HG02678 (cell line): Measurements from ENCODE around the gene DYNLRB1.

Source experiments
- ATAC-seq: cut with Tn5 transposase; IDR thresholded peaks from one replicate; pipeline ENCODE4 v1.9.1; 2021; ENCODE audit warnings: mild to moderate bottlenecking, moderate library complexity; ENCODE audit not compliant: unreplicated experiment

The DYNLRB1 gene

DNA sequence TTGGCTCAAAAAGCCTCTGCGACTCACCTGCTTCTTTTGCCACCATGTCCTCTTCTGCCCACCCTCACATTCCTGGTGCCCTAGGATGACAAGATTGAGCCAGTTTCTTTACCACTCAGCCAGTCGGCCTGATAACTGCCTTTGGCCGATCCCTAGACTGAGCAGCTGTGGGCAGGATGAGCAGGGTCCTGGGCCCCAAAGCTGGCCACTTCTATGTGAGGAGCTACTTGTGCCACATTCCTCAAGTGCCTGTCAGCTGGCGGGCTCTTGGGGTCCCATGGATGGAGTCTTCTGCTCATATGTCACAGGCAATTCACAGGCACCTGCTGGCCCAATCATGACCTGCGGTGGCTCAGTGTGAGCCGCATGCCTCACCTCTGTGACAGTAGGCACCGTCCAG lies 16.5 kb downstream of the DYNLRB1 start:
- no peak for ATAC-seq

DNA sequence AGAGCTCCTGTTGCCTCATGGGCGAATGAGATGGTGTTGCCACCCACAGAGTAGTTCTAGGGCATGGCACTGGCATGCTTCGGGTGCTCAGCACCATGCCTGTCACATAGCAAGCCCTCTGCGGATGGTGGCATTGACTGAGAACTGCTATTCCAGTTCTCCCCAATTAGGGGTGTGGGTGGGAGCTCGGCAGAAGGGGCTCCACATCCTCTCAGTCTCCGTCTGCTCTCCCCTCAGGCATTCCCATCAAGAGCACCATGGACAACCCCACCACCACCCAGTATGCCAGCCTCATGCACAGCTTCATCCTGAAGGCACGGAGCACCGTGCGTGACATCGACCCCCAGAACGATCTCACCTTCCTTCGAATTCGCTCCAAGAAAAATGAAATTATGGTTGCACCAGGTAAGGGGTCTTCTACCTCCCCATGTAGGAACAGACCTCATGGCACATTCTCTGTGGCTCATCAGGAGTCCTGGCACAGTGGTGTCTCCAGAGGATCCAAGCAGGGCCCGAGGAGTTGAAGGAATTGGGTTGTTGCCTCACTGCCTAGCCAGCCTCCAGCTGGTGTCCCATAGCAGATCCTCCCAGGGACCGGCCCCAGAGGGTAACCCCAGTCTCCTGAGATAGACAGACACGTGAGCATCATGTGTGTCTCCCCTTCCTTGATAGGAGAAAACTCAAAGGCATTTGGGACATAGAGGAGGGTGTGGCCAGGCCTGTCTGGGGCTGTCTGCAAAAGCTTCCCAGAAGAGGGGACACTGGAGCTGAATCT lies 18.4 kb downstream of the DYNLRB1 start:
- no peak for ATAC-seq

DNA sequence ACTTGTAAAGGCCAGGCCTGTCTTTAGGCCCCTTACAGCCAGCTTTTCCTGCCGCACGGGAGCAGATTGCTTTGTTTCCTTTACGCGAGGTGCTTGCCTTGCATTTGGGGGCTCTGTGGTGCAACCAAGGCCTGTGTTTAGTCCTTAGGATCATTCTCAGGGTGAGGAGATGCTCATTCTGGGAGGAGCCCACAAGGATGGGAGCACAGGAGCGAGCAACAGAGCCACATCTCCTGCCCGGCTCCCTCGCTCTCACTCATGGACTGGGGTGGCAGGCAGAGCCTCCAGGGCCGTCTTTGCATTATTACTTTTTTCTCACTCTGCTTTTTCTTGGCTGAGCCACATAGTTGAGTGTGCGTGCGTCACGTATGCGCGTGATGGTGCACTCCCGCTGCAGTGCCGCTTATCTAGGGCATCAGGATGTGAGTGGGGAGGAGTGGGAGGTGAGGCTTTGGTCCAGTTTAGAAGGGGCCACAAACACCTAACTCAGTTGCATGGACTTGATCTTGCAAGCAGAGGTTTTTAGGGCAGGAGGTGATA lies 19.1 kb downstream of the DYNLRB1 start:
- ATAC-seq = no peak

DNA sequence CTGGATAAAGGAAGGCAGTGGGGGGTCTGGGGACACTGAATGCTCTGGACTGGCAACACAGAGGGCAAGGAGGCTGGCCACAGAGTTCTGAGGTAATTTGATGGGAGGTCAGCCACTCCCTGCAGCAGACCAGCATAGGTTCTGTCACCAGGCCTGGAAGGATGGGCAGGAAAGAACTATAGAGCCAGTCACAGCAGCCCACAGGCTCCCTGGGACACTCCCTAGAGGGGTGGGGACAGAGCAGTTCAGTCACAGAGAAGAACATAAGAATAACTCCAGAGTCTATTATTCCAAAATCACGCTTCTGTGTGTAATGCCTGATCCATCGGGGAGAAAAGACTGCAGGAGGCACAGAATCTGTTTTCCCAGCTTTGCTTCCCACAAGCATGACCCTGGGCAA lies 19.6 kb downstream of the DYNLRB1 start:
- ATAC-seq = no peak

DNA sequence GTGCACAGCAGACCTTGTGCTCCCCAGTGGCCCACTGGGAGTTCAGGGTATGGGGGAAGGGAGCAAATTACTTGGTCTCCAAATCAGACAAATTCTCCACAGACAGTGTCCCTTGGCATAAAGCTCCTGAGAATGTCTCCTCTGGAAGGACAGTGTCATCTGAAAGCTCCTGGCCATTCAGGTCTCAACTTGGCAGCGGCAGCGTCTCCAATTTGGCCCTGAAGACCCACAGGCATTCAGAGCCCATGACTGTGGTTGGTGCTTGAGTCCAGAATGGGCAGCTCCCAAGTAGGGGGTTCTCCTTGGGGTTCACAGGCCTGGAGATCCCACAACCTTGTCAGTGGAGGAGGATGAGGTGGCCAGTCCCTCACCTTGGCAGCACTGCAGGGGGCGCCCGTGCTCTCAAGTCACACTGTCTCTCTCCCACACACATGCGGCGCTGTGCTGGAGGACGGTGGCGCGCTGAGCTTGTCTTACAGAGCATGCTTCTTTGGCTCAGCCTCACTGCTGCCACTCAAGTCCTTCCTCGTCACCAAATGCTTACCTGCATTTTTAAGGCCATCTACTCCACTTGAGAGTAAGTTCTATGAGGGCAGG lies 20.7 kb downstream of the DYNLRB1 start:
- no peak for ATAC-seq

DNA sequence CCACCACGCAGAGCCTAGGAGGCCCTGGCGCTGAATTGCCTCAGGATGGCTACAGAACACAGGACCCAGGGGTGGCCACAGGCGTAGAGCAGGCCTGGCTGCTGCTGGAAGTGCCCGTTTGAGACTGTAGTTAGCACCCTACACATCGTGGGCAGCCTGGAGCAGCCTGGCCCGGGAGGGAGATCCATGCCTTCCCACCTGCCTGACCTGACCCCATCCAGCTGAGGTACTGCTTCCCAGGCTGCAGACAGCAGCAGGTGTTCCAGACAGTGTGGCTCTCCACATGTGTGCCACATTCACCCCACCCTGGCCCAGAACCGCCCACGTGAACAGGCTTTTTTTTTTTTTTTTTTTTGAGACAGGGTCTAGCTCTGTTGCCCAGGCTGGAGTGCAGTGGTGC lies 21.4 kb downstream of the DYNLRB1 start:
- no peak for ATAC-seq

DNA sequence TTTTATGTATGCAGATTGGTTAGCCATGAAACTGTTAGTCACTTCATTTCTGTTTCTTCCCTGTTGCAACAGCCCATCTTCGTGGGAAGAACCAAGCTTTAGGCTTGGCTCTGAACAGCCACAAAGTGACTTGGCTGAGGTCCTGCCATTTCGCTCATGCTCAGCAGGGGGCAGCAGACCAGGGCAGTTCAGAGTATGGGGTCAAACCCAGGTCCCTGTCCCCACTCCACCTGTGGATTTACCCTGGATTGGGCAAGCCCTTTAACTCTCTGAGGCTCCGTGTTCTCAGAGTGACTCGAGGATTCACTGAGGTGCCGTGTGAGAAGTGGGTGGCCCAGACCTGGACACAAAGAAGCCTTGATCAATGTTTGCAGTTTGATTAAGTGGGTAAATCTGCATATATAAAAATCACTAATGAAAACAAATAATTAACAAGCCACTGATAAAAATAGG lies 22.5 kb downstream of the DYNLRB1 start:
- ATAC-seq = no peak

DNA sequence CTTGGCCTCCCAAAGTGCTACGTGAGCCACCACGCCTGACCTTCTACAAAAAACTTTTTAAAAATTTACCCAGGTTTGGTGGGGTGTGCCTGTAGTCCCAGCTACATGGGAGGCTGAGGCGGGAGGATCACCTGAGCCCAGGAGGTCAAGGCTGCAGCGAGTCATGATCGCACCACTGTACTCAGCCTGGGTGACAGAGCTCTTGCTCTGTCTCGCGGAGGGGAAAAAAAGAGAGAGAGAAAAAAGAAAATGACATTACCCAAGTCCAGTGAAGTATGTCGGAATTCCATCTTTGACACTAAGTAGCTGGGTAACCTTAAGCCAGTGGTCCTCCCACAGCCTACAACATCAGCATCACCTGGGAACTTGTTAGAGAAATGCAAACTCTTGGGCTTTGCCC lies 23.5 kb downstream of the DYNLRB1 start:
- no peak for ATAC-seq

DNA sequence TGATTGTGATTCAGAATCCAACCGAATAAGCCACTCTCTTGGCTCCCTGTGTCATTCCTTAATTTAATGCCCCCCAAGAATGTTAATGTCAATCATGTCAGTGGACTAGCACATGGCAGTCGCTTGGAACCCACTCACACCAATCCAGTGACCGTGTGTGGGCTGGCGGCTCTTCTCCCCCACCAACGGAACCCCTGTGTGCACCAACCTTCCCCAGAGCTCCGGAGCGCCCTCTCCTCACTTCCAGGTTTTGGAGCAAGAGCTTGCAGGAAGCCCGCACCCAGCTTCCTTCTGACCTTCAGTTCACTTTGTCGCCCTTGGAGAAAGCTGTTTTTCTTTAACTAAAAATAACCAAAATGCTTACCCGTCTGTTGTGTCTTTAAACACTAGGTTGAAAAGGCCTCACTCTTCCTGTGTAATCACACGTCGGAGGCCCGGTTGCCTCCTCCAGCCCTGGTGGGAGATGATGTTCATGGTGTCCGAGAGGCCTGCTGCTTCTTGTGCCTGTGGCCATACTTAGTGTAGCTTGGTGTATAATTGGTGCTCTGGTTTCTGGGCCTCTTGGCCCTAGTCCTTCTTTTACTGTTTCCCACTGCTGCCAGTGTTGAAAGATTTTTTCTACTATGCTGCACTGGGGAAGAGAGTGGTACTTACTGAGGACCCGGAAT lies 24.5 kb downstream of the DYNLRB1 start:
- no peak for ATAC-seq

DNA sequence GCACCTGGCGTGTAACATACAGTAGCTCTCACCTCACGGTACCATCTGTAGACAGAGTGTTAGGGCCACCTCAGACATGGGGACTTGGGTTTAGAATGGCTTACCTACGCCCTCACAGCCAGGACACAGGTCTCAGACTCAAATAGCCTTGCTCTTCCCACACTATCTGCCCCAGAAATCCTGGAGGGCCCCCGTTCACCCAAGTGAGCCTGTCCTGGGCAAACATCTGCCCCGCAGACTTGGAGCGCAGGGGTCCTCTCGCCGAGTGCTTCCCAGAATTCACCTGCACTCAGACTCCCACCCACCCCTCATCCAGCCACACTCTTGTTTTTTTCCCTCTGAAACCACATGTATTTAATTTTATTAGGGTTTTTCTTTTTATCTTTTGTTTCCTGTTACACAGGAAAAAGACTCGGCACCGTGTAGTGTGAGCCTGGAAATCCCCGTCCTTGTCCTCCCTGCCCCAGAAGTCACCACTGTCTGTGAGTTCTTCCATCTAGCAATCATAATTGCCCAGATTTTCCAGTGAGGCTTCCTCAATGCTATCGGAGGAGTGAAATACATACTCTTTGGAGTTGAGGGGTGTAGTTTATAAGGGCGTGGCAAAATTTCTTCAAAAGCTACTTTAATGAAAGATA lies 25.2 kb downstream of the DYNLRB1 start:
- ATAC-seq = no peak

DNA sequence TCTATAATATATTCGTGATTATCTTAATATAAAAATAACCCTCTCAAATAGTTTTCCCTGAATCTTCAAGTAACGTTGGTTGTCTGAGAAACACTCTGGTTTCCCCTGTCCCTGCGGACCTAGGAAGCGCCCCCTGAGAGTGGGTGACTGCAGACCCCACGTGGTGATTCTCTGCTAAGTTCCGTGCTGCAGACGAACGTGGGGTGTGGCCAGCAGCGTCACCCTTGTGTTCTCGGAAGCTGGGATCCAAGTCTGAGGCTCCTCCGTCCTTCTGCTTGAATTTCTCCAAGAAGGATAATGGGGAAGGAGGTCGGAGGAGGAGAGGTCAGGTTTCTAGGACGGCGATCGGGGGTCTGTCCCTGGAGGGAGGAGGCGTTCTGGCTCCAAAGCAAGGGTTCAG lies 25.7 kb downstream of the DYNLRB1 start:
- ATAC-seq = no peak

DNA sequence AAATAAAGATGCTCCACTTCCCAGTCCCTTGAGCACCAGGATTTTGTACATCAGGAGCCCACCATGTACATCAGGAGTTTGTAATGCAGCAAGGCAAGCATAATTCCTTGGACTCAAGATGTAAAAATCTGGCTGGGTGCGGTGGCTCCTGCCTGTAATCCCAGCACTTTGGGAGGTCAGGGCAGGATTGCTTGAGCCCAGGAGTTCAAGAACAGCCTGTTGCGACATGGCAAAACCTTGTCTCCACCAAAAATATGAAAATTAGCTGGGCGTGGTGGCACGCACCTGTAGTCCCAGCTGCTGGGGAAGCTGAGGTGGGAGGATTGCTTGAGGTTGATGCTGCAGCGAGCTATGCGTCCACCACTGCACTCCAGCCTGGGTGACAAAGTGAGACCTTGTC lies 26.2 kb downstream of the DYNLRB1 start:
- no peak for ATAC-seq

DNA sequence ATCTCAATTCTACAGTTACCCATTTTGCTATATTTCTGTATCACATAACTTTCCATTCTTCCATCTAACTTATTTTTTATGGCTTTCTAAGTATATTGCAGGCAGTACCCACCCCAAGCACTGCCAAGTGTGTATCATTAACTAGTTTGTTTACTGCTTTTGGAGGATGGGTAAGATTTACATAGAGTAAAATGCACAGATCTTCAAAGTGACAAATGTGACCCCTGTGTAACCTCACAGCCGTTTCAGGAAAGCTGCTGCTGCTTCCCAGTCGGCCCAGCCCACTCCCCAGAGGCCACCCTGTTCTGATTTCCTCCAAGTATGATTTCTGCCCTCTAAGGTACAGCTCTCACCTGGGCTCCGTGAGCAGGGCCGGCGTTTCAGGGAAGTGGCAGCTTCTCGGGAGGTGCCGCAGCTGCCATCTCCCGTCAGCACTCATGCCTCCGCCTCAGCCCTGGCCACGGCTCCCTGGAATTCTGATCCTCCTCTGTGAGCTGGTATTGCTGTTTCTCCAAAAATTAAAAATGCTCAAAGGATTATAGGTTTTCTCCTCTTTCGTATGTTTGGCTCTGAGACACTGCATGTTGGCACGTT lies 27.3 kb downstream of the DYNLRB1 start:
- ATAC-seq = no peak

DNA sequence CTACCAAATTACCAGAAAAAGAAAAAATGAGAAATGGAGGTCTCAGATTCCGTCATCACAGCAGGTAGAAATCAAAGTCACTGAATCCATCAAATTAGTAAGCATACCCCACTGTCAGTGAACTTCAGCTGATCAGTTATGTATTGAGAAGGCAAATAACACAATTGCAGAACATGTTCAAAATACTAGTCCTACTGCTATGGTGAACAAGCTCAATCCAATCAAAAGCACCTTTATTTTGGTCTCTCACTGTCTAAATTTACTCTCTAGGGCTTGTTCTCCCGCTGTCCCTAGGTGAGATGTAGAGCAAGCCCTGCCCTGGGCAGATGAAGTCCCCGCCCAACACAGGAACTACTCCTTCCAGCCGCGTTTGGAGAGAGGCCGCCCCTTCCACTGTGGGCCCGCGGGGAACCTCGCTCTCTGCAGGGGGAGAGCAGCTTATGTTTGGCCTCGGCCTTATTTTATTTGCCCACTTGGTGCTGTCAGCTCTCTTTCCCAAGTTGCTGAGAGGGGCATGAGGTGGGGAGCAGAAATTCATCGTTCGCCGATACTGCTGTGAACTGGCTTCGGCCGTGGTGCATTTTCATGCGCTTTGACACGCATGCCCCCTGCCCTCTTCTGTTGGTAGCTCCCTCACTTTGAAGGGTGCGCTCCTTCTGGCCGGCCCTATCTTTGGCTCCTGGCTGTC lies 28.0 kb downstream of the DYNLRB1 start:
- no peak for ATAC-seq

DNA sequence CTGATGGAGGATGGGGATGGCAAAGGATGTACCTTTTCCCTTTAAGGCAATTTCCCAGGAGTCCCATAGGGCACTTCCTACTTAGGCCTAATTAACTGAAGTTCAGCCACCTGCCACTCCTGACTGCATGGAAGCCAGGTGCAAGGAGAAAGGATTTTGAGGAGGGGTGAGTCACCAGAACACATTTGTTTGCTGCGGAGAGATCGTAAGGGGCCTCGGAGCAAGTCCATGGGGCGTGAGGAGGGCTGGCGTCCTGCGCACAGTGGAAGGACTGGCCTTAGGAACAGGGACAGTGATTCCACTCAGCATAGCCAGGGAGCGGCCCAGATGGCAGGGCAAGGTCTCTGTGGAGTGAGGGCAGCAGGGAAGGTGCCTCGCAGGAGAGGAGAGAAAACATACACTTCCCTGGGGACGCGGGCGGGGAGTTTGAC lies 30.5 kb downstream of the DYNLRB1 start:
- ATAC-seq = no peak

DNA sequence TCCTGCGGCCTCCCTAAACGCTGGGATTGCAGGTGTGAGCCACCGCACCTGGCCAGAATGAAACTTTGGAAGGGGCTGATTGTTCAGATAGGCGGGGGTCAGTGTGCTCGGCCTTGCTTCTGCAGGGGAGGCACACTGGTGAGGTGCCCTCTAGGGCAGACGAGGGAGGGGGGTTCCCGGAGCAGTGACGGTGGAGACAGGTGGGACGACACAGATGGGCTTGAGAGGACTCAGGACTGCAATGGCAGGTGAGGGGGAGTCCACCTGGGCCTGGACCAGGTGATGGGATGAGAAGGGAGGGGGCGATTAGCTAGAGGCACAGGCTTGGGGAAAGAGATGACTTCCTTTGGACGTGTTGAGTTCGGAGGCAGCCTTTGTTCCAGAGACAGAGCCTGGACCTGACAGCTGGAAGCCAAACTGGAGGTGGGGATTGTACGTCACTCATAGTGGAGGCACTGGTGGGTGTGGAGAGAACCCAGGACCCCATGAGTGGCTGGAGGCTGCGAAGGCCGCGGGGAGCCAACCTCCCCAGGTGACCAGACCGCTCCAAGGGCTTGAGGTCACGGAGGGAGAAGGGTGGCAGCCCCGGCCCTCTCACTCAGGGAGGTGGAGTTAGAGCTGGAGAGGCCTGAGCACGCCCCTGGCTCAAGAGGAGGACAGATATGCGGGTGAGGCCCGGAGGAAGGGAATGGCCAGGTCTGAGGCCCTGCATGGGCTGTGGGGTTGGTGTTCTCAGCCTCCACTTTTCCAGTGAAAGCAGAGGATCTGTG lies 31.8 kb downstream of the DYNLRB1 start:
- no peak for ATAC-seq

DNA sequence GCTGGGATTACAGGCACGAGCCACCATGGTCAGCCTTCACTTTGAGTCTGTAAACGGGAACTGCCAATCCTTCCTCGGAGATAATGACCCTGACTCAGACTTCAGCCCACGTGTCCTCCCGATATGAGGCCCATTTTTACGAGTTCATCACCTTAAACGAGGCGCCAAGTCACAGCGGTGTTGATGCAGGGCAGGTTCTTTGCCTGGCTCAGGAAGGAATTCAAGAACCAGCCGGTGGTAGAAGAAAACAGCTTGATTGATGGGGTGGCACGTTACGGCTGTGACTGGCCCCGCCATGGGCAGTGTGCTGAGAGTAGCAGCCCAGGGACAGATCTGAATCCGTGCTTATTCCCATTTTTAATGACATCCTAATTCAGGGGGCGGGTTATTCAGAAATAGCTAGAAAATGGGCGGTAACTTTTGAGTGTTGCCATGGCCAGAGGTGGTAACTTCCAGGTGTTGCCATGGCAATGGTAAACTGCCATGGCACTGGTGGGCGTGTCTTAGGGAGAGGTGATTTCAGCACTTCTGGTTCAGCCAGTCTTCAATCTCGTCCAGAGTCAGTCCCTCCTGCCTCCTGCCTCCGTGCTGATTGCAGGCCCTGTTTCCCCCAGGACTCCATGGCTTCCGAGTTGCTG lies 33.2 kb downstream of the DYNLRB1 start:
- ATAC-seq = no peak

DNA sequence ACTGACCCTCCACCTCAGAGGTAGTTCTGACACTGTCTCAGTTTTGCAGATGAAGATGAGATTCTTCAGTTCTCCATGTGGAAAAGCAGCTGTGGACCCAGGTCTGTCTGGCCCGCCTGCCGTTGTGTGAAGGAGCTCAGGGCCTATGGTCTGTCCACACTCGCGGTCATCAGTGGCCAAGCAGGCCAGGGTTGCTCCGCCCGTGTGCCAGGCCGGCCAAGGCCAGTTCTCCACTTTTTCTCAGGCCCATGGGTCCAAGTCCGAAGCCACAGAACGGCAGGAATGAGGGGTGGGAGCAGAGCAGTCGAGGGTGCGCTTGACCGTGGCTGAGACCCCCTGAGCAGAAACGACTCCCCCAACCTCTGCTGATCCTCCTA lies 33.7 kb downstream of the DYNLRB1 start:
- no peak for ATAC-seq

DNA sequence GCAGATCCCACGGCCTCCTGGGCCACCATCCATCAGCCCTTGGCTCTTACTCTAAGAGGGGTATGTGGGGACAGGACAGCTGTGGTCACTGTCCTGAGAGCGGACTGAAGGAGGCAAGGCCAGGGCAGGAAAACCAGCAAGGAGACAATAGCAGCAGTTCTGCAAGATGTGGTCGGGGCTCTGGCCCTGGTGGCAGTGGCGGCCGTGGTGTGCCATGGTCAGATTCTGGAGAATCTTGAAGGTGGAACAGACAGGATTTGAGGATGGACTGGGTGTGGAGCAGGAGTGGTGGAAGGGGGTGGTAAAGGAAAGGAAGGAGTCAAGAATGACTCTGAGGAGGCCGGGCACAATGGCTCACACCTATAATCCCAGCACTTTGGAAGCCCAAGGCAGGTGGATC lies 36.3 kb downstream of the DYNLRB1 start:
- ATAC-seq = no peak
